Measurements from ENCODE around the gene GSTT4. TPM values are rescaled to one million over a fixed set of nuclear protein-coding genes. Genes with fewer than 3 reads are reported as not detected.
"Not testable (repeated sequence)": the region's sequence is repeated elsewhere in the genome, so short reads cannot be mapped to it uniquely, and the experiment has no call there.

Gene GSTT4
- not detected for total RNA-seq

DNA sequence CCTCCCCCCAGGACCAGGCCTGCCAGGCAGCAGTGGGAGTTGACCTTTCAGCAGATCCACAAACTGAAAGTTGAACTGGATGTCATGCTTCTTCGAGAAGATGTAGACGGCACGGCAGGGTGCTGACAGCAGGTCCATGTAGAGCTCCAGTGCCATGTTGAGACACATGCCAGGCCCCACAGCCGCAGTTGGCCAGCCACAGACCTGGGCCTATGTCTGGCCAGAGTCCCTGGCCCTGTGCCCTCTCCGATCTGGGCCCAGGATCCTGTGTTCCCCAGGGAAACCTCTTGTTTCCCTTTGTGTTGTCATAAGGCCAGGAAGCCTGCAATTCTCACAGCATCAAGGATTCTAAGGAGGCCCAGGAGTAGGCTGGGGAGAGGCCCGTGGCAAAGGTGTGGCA is at the start of gene GSTT4:
Gene GSTT4 (minus strand): TSS at position 253 of the 400 bp plus-strand sequence. CDS start 97 bp downstream, at position 156.
- DNase-seq (ENCODE audit: low spot score in 2 of 2) (peak; percentile 33 to 45), FAIRE-seq (no peak)

DNA sequence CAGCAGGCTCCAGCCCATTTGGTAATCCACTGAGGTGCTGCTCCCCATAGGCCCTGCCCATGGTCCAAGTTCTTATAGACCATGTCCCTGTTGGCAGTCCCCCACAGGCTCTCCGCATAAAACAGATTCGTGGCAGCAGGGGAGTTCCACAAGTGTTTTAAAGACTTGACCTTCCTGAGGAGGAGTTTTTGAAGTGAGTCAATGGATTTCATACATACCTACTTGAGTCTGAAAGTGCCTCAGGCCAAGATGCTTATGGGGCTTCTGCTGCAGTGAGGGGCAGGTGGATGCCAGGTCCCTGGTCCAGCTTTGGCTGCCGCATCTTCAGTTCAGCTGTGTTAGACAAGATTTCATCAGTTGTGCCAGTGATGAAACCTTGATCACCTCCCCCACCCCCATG is 49.1 kb upstream of the GSTT4 start:
- FAIRE-seq (no peak), DNase-seq (ENCODE audit: low spot score in 2 of 2) (no peak)

DNA sequence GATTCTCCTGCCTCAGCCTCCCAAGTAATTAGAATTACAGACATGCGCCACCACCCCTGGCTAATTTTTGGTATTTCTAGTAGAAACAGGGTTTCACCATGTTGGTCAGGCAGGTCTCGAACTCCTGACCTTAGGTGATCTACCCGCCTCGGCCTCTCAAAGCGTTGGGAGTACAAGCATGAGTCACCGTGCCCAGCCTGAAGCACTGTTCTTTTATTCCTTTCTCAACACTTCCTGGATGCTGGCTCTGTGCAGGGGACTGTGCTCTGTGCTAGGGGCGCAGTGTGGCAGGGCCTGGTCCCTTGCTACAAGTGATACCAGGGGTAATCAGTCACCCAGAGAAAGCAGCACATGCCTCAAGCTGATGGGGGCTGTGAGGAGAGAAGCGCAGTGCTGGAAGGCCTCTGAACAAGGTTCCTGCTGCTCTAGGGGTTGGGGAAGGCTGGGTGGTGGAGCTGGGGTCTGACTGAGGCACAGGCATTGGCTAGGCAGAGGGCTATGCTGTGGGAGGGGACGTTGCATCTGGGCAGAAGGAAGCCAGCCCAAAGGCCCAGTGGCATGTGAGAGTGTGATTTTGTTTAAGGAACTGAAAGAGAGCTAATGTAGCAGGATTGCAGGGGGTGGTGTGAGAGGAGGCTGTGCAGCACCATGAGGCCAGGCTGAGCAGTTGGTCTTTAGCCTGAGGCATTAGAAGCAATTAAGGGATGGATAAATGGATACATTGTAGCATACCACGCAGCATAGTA is 48.4 kb upstream of the GSTT4 start:
- no peak for DNase-seq (ENCODE audit: low spot score in 2 of 2)
- no peak for FAIRE-seq

DNA sequence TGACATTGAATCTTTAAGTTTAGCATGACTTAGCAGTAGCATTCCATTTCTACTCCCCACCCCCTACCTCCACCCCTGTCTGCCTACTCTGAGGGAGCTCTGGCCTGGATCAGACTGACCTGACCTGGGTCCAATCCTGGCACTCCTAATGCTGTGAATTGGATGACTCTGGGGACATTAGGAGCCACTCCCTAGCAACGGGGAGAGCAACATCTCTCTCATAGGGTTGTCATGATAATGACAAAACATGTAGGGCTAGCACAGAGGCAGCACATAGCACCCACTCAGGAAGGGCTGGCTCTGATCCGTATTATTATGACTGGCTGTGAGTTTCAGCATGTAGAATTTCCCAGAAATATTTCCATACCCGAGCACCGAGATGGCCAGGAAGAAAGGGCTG is 46.3 kb upstream of the GSTT4 start:
- DNase-seq (ENCODE audit: low spot score in 2 of 2) (no peak), FAIRE-seq (no peak)

DNA sequence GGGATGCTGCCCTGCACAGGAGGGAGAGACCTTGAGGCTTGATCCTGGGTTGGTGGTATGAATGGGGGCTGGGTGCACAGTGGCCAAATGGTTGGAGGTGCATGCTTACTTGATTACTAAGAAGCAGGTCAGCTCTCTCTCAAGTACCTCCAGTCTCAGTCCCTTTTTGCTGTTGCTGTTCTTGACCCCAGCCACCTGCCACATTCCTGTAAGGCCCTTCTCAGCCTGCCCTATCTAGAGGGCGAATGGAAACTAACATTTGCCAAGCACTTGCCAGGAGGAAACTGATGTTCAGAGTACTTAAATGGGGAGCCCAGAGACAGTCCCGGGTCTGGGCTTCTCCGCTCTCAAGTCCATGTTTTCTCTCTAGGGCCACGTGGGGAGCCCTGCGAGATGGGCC is 45.8 kb upstream of the GSTT4 start:
- no peak for DNase-seq (ENCODE audit: low spot score in 2 of 2)
- FAIRE-seq = no peak

DNA sequence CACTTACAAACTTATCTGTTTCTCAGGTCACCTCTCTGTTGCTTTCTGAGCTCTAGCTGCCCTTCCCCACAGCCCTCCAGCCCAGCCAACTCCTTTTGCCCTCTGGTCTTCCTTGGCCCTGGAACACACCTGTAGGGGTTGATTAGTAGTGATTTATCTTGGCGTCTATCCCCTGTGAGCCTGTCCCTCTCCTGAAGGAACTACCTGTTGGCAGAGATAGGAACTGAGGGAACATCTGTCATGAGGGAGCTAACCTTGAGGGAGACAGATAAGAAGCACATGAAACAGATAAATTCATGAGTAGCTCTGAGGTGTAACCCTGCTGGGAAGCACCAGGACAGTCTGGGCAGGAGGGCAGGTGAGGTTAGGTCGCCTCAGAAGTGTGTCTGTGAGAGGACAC is 44.7 kb upstream of the GSTT4 start:
- DNase-seq (ENCODE audit: low spot score in 2 of 2) (no peak), FAIRE-seq (no peak)

DNA sequence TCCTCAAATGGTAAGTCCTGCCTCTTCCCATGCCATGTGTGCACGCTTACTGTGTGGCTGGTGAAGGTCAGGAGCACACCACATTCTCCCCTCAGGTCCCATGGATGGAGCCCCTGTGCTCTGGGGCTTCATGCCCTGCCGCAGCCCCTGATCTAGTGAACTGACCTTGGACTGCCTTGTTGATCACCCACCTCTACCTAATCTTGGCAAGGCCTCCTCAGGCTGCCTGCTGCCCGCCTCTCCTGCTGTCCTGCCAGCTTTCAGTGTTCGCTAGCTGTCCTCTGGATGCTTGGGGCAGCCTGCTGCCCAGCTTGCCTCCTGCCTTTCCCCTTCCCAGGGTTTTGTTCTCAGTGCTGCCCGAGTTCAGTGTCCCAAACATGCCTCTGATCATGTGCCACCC is 44.0 kb upstream of the GSTT4 start:
- no peak for FAIRE-seq

DNA sequence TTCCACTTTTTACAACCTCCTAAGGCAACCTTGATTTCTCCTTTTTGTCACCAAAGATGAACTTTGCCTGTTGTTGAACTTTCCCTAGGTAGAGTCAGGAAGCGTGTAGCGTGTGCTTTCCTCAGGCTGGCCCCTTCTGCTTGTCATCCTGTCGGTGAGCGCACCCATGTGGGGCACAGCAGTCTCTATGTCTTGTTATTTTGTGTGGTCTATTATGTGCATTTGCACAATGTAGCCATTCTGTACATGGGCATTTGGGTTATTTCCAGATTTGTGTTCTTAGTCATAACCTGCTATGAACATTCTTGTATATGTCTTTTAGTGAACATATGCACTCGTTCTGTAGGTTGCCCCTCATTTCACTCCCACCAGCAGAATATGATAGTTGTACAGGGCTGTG is 40.8 kb upstream of the GSTT4 start:
- DNase-seq (ENCODE audit: low spot score in 2 of 2) (no peak), FAIRE-seq (no peak)

More for the DNA sequence above, 44.0 kb upstream of the GSTT4 start:
- no peak for DNase-seq (ENCODE audit: low spot score in 2 of 2)

DNA sequence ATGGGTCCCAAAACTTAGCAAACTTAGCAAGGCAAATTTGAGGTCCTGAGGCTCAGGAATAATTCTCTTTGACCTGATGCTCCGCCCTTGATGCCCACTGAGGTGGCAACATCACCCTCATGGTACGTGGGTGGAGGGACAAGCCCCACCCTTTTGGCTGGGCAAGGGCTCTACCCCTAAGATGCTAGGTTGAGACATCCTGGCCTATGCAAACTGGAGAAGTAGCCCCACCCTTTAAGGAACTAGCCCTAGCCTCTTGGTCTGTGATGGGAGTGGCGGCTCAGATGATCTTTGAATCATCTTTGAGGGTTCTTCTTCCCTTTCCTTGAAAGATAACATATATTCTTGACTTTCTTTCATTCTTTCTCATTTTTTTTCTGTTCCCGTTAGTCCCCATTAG is 38.7 kb upstream of the GSTT4 start:
- DNase-seq (ENCODE audit: low spot score in 2 of 2) (no peak), FAIRE-seq (no peak)

DNA sequence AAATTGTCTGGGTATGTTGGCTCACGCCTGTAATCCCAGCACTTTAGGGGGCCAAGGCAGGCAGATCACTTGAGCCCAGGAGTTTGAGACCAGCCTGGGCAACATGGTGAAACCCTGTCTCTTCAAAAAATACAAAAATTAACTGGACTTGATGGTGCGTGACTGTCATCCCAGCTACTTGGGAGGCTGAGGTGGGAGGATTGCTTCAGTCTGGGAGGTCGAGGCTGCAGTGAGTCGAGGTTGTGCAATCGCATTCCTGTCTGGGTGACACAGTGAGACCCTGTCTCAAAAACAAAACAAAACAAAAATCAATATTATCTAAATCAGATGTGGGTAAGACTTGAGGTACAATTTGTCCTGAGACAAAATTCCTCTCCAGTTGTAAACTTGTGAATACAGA is 38.2 kb upstream of the GSTT4 start:
- not testable (repeated sequence) for FAIRE-seq; DNase-seq (ENCODE audit: low spot score in 2 of 2)

DNA sequence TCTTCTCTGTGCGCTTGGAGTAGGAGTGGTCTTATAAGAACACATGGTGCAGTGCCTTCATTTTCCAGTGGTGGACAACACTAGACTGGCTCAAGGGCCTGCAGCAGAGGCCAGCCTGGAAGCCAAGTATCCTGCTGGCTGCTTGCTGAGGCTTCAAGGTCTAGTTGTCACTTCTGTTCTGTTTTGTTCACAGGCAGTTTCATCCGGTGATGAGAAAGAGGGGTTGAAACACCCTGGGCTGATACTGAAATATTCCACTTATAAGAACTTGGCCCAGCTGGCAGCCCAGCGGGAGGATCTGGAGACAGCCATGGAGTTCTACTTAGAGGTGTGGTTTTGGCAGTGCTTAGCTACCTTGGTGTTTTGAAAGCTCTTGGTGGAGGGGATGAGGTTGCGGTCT is 35.7 kb upstream of the GSTT4 start:
- FAIRE-seq = no peak

DNA sequence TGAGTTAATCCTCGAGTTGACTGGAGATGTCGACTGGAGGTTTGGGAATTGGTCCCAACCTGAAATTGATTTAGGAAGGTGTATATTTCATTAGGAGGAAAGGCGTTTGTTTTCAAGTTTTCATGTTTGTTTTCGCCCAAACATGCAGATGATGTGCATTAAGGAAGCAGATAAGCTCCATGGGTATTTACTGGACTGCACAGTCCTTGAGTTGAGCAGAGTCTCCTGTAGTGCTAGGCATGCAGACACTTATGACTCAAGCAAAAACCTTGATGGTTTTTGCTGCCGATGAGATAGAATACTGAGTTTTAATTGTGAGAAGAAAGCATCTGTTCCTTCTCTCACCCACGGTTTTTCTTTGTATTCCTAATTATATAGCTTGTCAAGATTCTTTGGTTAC is 33.8 kb upstream of the GSTT4 start:
- FAIRE-seq (no peak), DNase-seq (ENCODE audit: low spot score in 2 of 2) (no peak)

More for the DNA sequence above, 35.7 kb upstream of the GSTT4 start:
- no peak for DNase-seq (ENCODE audit: low spot score in 2 of 2)

DNA sequence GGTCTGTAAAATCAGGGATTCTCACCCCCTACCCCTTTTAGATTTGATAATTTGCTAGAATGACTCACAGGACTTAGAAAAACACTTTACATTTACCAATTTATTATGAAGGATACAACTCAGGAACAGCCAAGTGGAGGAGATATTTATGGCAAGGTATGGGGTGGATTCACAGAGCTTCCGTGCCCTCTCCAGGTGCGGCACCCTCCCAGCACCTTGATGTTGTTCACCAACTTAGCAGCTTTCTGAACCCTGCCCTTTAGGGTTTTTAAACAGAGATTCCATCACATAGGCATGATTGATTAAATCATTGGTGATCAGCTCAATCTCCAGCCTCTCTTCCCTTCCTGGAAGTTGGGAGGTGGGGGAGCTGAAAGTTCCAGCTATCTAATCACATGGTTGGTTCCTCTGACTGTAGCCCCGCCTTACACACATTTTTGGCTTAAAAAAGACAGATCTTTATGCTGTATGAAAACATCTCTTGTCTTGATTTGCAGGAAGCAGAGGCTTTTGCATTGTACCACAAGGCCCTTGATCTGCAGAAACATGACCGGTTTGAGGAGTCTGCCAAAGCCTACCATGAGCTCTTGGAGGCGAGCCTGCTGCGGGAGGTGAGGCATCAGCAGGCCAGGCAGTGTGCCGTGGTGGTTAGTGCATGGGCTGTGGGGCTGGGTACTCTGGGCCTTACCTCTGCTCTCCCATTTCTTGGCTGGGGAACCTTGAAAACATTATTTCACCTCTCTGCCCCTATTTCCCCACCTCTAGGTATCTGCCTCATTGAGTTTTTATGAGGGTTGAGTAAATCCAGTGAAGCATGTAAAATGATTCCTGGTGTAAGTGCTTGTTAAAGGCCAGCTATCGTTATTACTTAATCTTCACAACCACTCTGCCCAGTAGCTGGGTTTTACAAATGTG is 32.9 kb upstream of the GSTT4 start:
- no peak for FAIRE-seq
- no peak for DNase-seq (ENCODE audit: low spot score in 2 of 2)

DNA sequence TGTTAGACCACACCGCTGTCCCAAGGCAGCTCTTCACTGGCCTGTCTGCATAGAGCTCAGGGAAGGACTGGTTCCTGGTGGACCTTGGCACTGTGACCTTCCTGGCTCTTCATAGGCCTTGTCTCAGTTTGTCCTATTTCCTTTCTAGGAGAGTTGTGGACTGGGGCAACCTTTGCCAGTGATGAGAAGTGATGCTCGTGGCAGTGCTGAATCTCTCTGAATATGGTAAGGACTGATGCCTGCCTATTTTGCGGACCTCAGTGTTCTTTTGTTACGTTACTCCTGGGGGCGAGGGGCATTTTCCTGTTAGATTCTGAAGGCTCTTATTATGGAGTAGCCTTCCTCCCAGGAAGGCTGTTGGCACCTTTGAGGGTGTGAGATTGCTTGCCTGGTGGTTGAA is 30.0 kb upstream of the GSTT4 start:
- FAIRE-seq = no peak
- no peak for DNase-seq (ENCODE audit: low spot score in 2 of 2)

DNA sequence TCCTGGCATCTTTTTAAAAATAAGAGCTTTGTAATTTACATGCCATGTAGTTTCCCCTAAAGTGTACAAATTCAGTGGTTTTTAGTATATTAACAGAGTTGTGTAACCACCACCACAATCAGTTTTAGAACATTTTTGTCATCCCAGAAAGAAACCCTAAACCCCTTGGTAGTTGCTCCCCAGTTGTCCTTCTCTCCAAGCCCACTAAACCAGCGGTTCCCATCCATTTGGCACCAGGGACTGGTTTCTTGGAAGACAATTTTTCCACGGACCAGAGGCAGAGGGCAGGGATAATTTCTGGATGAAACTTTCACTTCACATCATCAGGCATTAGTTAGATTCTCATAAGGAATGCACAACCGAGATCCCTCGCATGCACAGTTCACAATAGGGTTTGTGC is 28.5 kb upstream of the GSTT4 start:
- DNase-seq (ENCODE audit: low spot score in 2 of 2) (no peak), FAIRE-seq (no peak)

DNA sequence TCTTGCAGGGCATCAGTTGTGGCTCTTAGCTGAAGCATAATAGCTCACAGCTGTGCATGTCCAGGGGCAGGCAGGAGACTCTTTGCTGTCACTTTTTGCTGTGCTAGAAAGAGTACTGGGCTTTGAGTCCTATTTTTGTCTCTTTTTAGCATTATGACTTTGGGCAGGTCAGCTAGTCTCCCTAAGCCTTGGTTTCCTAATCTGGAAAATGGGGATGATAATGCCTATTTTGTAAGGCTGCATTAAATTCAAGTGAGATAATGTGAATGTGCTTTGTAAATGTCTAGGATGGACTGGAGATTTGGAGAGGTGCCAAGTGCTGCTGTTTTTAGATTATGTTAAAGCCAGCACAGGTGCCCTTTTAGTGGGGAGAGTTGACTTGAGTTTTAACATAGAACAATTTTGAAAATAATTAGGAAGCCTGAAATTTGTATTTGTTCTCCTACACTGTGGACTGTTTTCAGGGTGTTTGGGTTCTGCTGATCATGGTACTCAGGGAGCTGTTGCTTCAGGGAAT is 25.0 kb upstream of the GSTT4 start:
- FAIRE-seq (no peak), DNase-seq (ENCODE audit: low spot score in 2 of 2) (no peak)

DNA sequence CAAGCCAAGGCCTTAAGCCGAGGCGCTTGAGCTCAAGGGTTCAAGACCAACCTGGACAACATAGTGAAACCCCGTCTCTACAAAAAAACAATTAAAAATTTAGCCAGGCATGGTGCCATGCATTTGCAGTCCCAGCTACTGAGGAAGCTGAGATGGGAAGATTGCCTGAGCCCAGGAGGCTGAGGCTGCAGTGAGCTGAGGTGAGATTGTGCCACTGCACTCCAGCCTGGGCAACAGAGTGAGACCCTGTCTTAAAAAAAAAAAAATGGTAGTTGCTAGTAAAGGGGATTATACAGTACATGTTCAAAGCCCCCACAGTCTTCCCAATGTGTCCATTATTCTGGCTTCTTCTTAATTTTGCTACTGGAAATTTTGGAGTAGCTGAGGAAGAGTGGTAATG is 24.1 kb upstream of the GSTT4 start:
- DNase-seq (ENCODE audit: low spot score in 2 of 2) = no peak
- FAIRE-seq = no peak

DNA sequence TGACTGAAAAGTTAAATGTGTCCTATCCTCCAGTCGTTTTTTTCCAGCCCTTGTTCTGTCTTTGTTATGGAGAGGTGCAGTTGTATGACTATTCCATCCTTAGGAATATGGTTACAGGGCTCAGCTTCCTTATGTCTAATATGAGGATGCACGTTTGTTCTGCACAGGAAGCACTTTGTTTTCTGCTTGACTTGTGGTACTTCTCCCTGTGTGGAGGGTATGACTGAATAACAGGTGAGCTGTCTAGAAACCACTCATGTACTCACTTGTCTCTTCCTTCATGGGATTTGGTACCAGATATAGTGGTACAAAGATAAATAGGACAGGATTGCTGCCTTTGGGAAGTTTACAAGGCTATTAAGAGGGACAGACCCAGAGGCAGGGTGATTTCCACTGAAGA is 23.3 kb upstream of the GSTT4 start:
- DNase-seq (ENCODE audit: low spot score in 2 of 2) (no peak), FAIRE-seq (no peak)

DNA sequence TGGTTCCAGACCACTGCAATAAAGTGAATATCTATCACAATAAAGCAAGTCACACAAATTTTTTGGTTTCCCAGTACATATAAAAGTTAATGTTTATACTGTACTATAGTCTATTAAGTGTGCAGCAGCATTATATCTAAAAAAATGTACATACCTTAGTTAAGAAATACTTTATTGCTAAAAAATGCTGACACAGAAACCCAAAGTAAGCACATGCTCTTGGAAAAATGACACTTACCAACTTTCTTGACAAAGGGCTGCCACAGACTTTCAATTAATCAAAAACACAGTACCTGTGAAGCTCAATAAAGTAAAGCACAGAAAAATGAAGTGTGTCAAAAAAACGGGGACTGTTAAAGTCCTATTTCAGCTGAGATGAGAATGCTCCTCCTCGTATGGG is 22.7 kb upstream of the GSTT4 start:
- FAIRE-seq = no peak
- DNase-seq (ENCODE audit: low spot score in 2 of 2) = no peak

DNA sequence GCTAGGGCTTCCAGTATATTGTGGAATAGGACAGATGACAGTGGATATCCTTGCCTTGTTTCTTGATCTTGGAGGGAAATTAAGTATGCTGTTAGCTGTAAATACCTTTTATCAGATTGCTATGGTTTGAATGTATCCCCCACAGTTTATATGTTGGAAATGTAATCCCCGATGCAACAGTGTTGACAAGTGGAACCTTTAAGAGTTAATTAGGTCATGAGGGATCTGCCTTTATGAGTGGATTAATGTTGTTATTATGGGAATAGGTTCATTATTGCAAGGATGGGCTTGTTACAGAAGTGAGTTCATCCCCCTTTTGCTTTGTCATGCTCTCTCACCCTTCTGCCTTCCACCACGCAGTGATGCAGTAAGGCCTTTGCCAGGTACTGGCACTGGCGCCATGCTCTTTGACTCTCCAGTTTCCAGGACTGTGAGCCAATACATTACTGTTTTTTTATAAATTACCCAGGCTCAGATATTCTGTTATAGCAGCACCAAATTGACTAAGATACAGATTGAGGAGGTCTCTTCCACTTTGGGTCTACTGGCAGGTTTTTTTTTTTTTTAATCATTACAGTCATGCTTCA is 22.2 kb upstream of the GSTT4 start:
- FAIRE-seq (no peak), DNase-seq (ENCODE audit: low spot score in 2 of 2) (no peak)

DNA sequence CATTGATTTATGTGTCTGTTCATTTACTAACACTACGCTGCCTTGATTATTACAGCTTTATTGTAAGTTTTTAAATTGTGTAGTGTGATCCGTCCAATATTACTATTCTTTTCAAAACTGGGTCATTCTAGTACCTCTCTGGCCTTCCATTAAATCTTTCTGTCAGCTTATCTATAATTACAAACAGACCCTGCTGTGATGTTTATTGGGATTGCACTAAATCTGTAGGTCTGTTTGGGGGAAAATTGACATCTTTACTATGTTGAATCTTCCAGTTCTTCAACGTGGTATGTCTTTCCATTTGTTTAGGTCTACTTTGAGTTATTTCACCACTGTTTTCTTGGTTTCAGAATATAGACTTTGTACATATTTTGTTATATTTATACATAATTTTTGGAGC is 21.5 kb upstream of the GSTT4 start:
- DNase-seq (ENCODE audit: low spot score in 2 of 2) (no peak), FAIRE-seq (no peak)

All from frontal cortex (tissue), 4 donors.